HG03039 (cell line): ENCODE results near the gene FREM3.
"Not testable (repeated sequence)": the region's sequence is repeated elsewhere in the genome, so short reads cannot be mapped to it uniquely, and the experiment has no call there.

Experiments used
- ATAC-seq: cut with Tn5 transposase; IDR thresholded peaks from one replicate; pipeline ENCODE4 v1.9.1; 2021; ENCODE audit warnings: mild to moderate bottlenecking, moderate library complexity; ENCODE audit not compliant: unreplicated experiment

The FREM3 gene

DNA sequence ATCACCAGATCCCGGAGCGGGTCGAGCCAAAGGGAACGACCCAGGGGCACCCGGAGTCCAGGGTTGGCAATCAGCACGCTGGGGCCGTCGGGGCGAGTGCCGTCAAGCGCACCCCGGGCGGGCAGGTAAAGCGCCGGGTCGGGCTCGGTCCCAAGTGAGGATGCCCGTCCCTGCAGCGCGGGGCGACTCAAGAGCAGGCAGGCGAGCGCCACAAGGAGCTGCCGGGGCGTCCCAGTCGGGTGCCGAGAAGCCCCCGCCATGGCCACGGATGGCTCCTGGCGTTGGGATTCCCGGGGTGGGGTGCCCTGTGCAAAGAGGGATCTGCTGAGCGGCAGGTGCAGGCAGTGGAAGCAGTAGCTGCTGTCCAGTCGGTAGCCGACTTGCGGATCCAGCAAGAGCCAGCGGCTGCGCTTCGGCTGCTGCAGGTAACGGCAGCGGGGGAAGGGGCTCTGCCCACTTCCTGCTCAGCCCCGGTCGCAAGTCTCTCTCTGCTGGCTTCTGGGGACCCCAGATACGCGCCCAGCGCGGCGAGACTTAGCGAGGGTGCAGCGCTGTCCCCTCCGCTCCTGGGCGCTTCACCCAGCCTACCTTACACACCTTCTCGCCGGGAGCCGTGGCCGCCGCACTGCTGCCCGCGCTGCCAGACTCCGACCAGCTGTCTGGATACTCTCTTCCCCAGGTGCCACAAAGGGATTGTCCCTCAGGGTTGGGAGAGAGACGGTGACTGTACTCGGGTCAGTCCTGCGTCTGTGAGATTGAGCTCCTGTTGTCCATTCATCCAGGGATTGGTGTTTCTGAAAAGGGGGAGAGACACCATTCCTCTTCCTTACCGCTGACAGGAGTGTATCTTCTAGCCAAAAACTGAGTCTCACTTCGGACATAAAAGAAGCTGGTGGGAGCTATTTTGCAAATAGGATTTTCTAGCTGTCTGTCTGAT is at the start of gene FREM3:
TSS of gene FREM3 (minus strand) at position 260 of the 937 bp plus-strand sequence. CDS start at position 260, 0 bp downstream.
- no peak for ATAC-seq

DNA sequence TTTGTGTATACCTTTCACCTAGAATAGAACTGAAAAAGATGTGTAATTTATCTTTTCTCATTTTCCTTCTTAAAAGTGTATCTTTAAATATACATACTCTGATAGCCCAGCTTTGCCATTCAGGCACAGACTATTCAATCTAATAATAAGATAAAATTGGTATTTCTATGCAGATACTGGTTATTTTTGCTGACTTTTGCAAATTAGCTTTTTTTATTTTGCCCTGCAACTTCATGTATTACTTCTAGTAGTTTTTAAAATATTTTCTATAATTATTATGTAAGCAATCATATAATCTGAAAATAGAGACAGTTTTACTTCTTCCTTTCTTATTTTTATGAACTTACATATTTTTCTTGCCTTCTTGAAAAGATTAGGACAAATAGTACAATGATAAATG is 45.4 kb upstream of the FREM3 start:
- ATAC-seq = no peak

GRCh38 chr4:143743591-143743990 is 43.1 kb upstream of the FREM3 start:
- no peak for ATAC-seq

- ATAC-seq = no peak
Observed at GRCh38 chr4:143742834-143743233, 42.4 kb upstream of the FREM3 start.

DNA sequence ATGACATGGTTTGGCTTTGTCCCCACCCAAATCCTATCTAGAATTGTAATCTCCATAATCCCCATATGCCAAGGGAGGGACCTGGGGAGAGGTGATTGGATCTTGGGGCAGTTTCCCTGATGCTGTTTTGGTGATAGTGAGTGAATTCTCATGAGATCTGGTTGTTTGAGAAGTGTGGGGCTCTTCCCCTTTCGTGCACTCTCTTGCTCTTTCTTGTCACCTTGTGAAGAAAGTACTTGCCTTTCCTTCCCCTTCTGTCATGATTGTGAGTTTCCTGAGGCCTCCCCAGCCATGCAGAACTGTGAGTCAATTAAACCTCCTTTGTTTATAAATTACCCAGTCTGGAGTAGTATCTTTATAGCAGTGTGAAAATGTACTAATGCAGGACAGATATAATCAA is 36.4 kb upstream of the FREM3 start:
- ATAC-seq = no peak

- ATAC-seq = not testable (repeated sequence)
Observed at GRCh38 chr4:143736061-143736460, 35.6 kb upstream of the FREM3 start.

- no peak for ATAC-seq
Observed at GRCh38 chr4:143728166-143728565, 27.7 kb upstream of the FREM3 start.

DNA sequence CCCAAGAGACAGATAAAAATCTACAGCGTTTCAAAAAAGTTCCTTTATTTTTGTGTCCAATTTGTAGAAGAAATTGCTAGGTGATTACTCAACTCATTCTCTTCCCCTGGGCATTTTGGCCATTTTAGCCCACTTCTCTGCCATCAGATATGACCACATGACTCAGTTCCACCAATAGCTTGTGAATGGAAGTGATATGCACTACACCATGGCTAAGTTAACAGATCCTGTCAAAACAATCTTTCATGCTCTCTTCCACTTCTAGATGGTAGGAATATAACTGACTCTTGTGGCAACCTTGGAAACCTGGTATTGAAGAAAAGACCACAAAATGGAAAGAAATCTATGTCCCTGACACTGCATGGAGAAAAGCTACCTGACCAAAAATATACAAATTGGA is 26.2 kb upstream of the FREM3 start:
- ATAC-seq = no peak

DNA sequence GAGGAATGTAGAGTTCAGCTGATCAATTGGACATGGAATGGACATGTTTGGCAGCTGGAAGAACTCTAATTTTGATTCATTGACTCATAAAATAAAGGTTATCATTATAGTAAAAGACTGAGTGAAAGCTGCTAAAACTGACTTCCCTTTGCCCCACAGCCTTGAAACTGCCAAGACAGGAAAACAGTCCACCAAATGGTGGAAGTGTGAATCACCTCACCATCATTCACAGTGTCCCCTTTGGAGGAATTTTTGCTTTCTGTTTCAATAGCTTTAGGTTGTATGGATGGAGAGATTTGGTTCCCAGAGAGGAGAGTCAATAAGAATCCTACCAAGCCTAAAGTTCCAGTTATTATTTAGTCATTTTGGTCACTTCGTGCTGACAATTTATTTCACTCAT is 20.8 kb upstream of the FREM3 start:
- ATAC-seq = no peak

- ATAC-seq = not testable (repeated sequence)
Observed at GRCh38 chr4:143718748-143719147, 18.3 kb upstream of the FREM3 start.

GRCh38 chr4:143713955-143714625 is 13.6 kb upstream of the FREM3 start:
- ATAC-seq = no peak

GRCh38 chr4:143713553-143713952 is 13.1 kb upstream of the FREM3 start:
- ATAC-seq = no peak

- no peak for ATAC-seq
Observed at GRCh38 chr4:143712155-143712550, 11.7 kb upstream of the FREM3 start.

DNA sequence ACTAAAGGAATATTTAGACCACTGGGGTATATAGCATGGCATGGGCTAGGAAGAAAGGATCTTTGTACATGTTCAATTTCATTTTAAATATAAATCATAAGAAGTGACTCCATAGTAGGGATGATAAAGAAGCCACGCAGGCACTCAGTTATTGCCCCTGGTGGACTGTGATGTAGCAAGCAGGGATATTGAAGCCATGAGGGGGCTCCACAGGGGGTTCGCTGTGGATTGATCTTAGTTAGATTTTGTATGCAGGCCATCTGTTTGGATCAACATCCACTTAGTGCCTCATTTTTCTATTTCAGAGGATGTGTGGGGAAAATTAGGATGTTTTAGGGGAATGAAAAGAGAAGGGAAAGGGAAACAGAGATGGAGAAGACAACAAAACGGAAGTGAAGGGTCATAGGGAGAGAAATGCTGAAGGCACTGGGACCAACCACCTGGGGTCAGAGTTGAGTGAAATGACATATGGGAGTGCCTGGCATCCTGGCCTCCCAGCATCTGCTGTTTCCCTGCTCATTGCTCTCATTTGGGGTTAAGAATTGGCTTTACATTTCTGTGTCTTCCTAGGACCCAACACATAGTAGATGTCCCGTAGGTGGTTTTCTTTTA is 11.2 kb upstream of the FREM3 start:
- no peak for ATAC-seq

DNA sequence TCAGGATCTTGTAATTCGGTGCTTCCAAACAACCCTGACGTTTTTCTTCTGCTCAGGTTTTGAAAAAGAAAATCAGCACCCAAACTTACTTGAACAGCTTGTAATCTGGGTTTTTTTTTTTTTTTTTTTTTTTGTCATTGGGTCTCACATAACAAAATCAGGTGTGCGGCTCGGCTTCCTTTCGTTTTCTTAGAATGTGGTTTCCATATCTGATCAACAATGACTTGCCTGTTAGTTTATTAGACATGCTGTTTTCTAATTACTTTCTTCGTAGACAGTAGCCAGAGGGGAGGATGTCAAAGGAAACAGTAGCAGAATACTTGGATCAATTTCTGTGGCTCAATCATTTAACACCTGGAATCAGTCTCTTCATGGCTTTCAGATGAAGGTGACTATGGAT is 890 bp upstream of the FREM3 start:
- ATAC-seq = no peak

DNA sequence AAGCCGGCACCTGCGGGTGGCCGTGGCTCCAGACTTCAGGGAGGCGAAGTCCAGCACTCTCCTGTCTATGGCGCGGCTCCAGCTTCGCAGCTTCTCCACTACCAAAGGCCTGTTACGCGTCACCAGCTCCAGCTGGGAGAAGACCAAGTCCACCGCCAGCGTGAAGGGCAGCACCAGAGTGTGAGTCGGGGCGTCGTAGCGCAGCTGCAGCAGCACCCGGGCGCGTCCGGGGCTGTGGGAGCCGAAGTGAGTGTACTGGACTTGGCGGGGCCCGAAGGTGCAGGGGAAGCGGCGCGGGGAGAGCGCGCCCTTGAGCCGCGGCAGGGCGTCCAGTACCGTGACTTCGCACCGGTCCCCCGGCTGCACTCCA is 444 bp downstream of the FREM3 start:
- ATAC-seq = no peak

- ATAC-seq = no peak
Observed at GRCh38 chr4:143699331-143700045, 987 bp downstream of the FREM3 start.

DNA sequence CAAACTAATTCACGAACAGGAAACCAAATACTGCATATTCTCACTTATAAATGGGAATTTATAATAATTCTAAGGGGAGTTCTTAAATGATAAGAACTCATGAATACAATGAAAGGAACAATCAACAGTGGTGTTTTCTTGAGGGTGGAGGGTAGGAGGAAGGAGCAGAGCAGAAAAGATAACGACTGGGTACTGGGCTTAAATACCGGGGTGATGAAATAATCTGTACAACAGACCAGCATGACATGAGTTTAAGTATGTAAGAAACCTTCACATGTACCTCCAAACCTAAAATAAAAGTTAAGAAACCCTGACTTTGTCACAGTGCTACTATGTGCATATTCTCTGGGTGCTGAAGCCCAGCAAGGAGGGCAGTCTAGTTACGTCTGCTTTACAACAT is 6.6 kb downstream of the FREM3 start:
- no peak for ATAC-seq

DNA sequence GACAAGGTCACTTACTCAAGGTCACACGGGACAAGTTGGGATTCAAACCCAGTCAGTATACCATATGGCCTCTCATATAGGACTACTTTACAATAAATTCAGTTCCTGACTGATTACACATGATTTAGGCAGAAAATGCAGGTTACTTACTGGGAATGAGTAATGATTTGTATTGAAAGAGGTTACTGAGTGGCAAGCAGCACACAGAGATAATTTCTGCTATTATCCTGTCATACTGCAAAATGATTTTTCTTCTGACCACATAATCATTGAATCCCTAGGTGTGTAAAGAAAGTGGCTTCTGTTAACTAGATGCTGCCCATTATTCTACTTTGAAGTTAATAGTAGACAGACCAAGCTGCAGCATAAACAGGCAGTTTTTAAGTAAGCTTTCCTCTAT is 8.2 kb downstream of the FREM3 start:
- no peak for ATAC-seq

DNA sequence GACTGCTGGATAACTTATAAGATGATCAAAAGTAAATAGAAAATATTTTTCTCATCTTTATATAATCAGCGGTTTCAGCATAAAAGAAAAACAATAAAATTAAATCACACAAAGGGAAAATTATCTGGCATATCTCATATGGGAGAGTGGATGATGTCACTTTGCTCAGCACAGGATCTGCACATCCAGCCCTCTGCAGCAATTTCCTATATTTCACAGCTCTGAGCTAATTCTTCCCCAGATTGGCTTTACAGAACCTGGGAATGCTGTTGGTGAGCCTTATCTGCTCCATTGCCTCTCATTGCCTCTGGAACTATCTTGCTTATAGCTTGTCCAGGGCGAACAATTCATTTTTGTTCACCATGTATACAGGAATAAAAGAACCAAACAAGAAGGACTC is 21.0 kb downstream of the FREM3 start:
- ATAC-seq = no peak

- not testable (repeated sequence) for ATAC-seq
Observed at GRCh38 chr4:143673629-143674028, 26.8 kb downstream of the FREM3 start.
